RWPE2 (cell line): Measurements from ENCODE around the gene CCNF.
A peak's percentile ranks its signal among the peaks of the same experiment; 100 is the strongest.

Experiments
- ATAC-seq: fragments of 200-7000 bp; cut with Tn5 transposase; 3 replicates; pipeline ENCODE4 v1.9.1; 2021; ENCODE audit warnings: low read depth
- DNase-seq: peaks from one replicate; pipeline ENCODE4 v3.0.0-alpha.2; 2020; ENCODE audit warnings: low spot score
- H3K27ac ChIP-seq: fragments of 450-650 bp; 2 replicates; pipeline ENCODE4 v1.5.1; 2017; ENCODE audit warnings: mild to moderate bottlenecking; ENCODE audit not compliant: poor library complexity, severe bottlenecking
- H3K27me3 ChIP-seq: fragments of 250-450 bp; sonication (Bioruptor Pico); 2 replicates; pipeline ENCODE4 v1.5.1; 2021; ENCODE audit warnings: mild to moderate bottlenecking, moderate library complexity; ENCODE audit not compliant: insufficient read depth, poor library complexity, severe bottlenecking
- H3K36me3 ChIP-seq: fragments of 250-450 bp; sonication (Bioruptor Pico); 2 replicates; pipeline ENCODE4 v1.5.1; 2020; ENCODE audit warnings: low read depth, mild to moderate bottlenecking, moderate library complexity
- H3K4me1 ChIP-seq: fragments of 250-450 bp; sonication (Bioruptor Pico); 2 replicates; pipeline ENCODE4 v1.5.1; 2021; ENCODE audit warnings: mild to moderate bottlenecking, moderate library complexity; ENCODE audit not compliant: insufficient read depth, poor library complexity, severe bottlenecking
- H3K4me3 ChIP-seq: fragments of 250-450 bp; sonication (Bioruptor Pico); 2 replicates; pipeline ENCODE4 v1.5.1; 2021; ENCODE audit warnings: mild to moderate bottlenecking, moderate library complexity; ENCODE audit not compliant: severe bottlenecking
- H3K9me3 ChIP-seq: fragments of 250-450 bp; sonication (Bioruptor Pico); 2 replicates; pipeline ENCODE4 v1.5.1; 2021; ENCODE audit warnings: mild to moderate bottlenecking, moderate library complexity; ENCODE audit not compliant: severe bottlenecking
- CTCF ChIP-seq: fragments of 450-650 bp; IDR thresholded peaks from one replicate; pipeline ENCODE4 v1.5.1; 2017; ENCODE audit warnings: mild to moderate bottlenecking, moderate library complexity; ENCODE audit not compliant: poor library complexity, severe bottlenecking

The CCNF gene

GRCh38 chr16:2498531-2499253 is 69.4 kb downstream of the CCNF start:
- Histone ChIP-seq H3K4me1 (no peaks in the 10 kb centered on the region), H3K27ac (no peak overlapping the region), H3K4me3 (no peak overlapping the region), H3K36me3 (0 out of 2 replicates have a peak, but pooled peaks cover 9% of the 10 kb centered on the region), H3K9me3 (no peaks in the 10 kb centered on the region), H3K27me3 (no peaks in the 10 kb centered on the region)
- TF ChIP-seq CTCF, result no peak
- DNase-seq, result no peak
- ATAC-seq, result 0 out of 3 replicates have a peak, but pooled peaks have one; percentile 7

GRCh38 chr16:2499454-2499853 is 70.2 kb downstream of the CCNF start:
- ATAC-seq (no peak), DNase-seq (no peak)
- H3K27me3 ChIP-seq, result no peaks in the 10 kb centered on the region
- no peaks in the 10 kb centered on the region for H3K9me3 ChIP-seq
- H3K36me3 ChIP-seq, result 0 out of 2 replicates have a peak, but pooled peaks cover 9% of the 10 kb centered on the region
- H3K4me1 ChIP-seq, result no peaks in the 10 kb centered on the region
- H3K27ac ChIP-seq, result no peak overlapping the region
- no peak for TF ChIP-seq CTCF
- H3K4me3 ChIP-seq, result no peak overlapping the region

- DNase-seq (no peak), ATAC-seq (no peak)
- H3K4me3 ChIP-seq, result no peak overlapping the region
- no peak for TF ChIP-seq CTCF
- H3K9me3 ChIP-seq, result no peaks in the 10 kb centered on the region
- no peak overlapping the region for H3K27ac ChIP-seq
- 0 out of 2 replicates have a peak, but pooled peaks cover 9% of the 10 kb centered on the region for H3K36me3 ChIP-seq
- no peaks in the 10 kb centered on the region for H3K27me3 ChIP-seq
- no peaks in the 10 kb centered on the region for H3K4me1 ChIP-seq
Measured at GRCh38 chr16:2499890-2500429, 70.7 kb downstream of the CCNF start.

- Histone ChIP-seq H3K4me3 (no peak overlapping the region), H3K27ac (no peak overlapping the region), H3K9me3 (no peaks in the 10 kb centered on the region), H3K27me3 (no peaks in the 10 kb centered on the region), H3K36me3 (0 out of 2 replicates have a peak, but pooled peaks cover 9% of the 10 kb centered on the region), H3K4me1 (no peaks in the 10 kb centered on the region)
- TF ChIP-seq CTCF, result no peak
- no peak for ATAC-seq
- DNase-seq, result peak; percentile 65
Measured at GRCh38 chr16:2500430-2500917, 71.2 kb downstream of the CCNF start.
